Stomach smooth muscle (tissue), 2 donors: ENCODE measurements around the gene ATP1A4.

ENCODE experiments used
- H3K27ac ChIP-seq: one replicate; pipeline ENCODE4 v1.7.0; 2013; ENCODE audit warnings: mild to moderate bottlenecking, low read length, inconsistent platforms
- H3K27me3 ChIP-seq, 2 donors: one replicate each; pipeline ENCODE4 v1.7.0; 2013; ENCODE audit warnings: low read length in 2 of 2; ENCODE audit not compliant: insufficient read depth in 2 of 2, control insufficient read depth in 1 of 2
- H3K36me3 ChIP-seq, 2 donors: one replicate each; pipeline ENCODE4 v1.7.0; 2013; ENCODE audit warnings: low read length in 2 of 2; ENCODE audit not compliant: control insufficient read depth in 2 of 2, insufficient read depth in 2 of 2
- H3K4me1 ChIP-seq: one replicate; pipeline ENCODE4 v1.7.0; 2013; ENCODE audit warnings: low read length; ENCODE audit not compliant: control insufficient read depth, insufficient read depth
- H3K4me3 ChIP-seq, 2 donors: one replicate each; pipeline ENCODE4 v1.7.0; 2013; ENCODE audit warnings: low read length in 2 of 2
- H3K9ac ChIP-seq, 2 donors: one replicate each; pipeline ENCODE4 v1.7.0; 2013; ENCODE audit warnings: low read length in 2 of 2, mild to moderate bottlenecking in 1 of 2
- H3K9me3 ChIP-seq, 2 donors: one replicate each; pipeline ENCODE4 v1.7.0; 2013; ENCODE audit warnings: low read length in 2 of 2; ENCODE audit not compliant: control insufficient read depth in 2 of 2
- donor health status: healthy.
- donor health status: Pancreatic carcinoma.

Gene ATP1A4

GRCh38 chr1:160113407-160113806 is 38.0 kb upstream of the ATP1A4 start:
- no peaks in the 10 kb centered on the region for H3K9me3 ChIP-seq
- H3K27ac ChIP-seq, result no peak overlapping the region
- peaks cover 37% of the 10 kb centered on the region for H3K4me1 ChIP-seq
- H3K27me3 ChIP-seq, result no peaks in the 10 kb centered on the region
- no peak overlapping the region for H3K4me3 ChIP-seq
- no peak overlapping the region for H3K9ac ChIP-seq
- no peaks in the 10 kb centered on the region for H3K36me3 ChIP-seq

GRCh38 chr1:160114085-160114484 is 37.3 kb upstream of the ATP1A4 start:
- H3K4me1 ChIP-seq, result peaks cover 42% of the 10 kb centered on the region
- H3K9ac ChIP-seq, result no peak overlapping the region
- H3K4me3 ChIP-seq, result no peak overlapping the region
- no peaks in the 10 kb centered on the region for H3K9me3 ChIP-seq
- H3K27ac ChIP-seq, result peak overlapping the region; percentile 76
- H3K27me3 ChIP-seq, result no peaks in the 10 kb centered on the region
- no peaks in the 10 kb centered on the region for H3K36me3 ChIP-seq

GRCh38 chr1:160115545-160116282 is 35.7 kb upstream of the ATP1A4 start, which contains the start of gene ATP1A2:
TSS of gene ATP1A2 (plus strand) at chr1:160115759. CDS start at chr1:160115862, 103 bp downstream.
- H3K27ac ChIP-seq, result peak within 1 kb of the TSS; percentile 76
- H3K9ac ChIP-seq, result peak within 1 kb of the TSS; percentile 68 to 77
- peak within 1 kb of the TSS; percentile 48 to 81 for H3K4me3 ChIP-seq
- H3K36me3 ChIP-seq, result no peaks in the 10 kb centered on the region
- peaks cover 39% of the 10 kb centered on the region for H3K4me1 ChIP-seq
- no peaks in the 10 kb centered on the region for H3K27me3 ChIP-seq
- no peaks in the 10 kb centered on the region for H3K9me3 ChIP-seq

- Histone ChIP-seq H3K9me3 (no peaks in the 10 kb centered on the region), H3K27ac (peak overlapping the region; percentile 76), H3K9ac (peak overlapping the region; percentile 68 to 77), H3K27me3 (no peaks in the 10 kb centered on the region), H3K4me1 (peaks cover 39% of the 10 kb centered on the region), H3K4me3 (peak overlapping the region; percentile 48 to 81), H3K36me3 (peaks cover 0 to 7% of the 10 kb centered on the region in 2 donors)
Measured at GRCh38 chr1:160116283-160117147, 34.9 kb upstream of the ATP1A4 start.

GRCh38 chr1:160117300-160117699 is 34.1 kb upstream of the ATP1A4 start:
- peak overlapping the region; percentile 76 for H3K27ac ChIP-seq

GRCh38 chr1:160117709-160118183 is 33.7 kb upstream of the ATP1A4 start:
- Histone ChIP-seq H3K27ac (peak overlapping the region; percentile 76), H3K4me1 (peaks cover 39% of the 10 kb centered on the region)

More at GRCh38 chr1:160117300-160117699, 34.1 kb upstream of the ATP1A4 start:
- Histone ChIP-seq H3K4me1 (peaks cover 39% of the 10 kb centered on the region), H3K36me3 (peaks cover 0 to 12% of the 10 kb centered on the region in 2 donors), H3K9ac (peak overlapping the region; percentile 2 to 51), H3K4me3 (peak overlapping the region; percentile 48 to 81), H3K27me3 (no peaks in the 10 kb centered on the region), H3K9me3 (no peaks in the 10 kb centered on the region)

GRCh38 chr1:160118928-160119327 is 32.5 kb upstream of the ATP1A4 start:
- Histone ChIP-seq H3K36me3 (peaks cover 13 to 25% of the 10 kb centered on the region in 2 donors), H3K9me3 (no peaks in the 10 kb centered on the region), H3K4me3 (no peak overlapping the region), H3K27me3 (no peaks in the 10 kb centered on the region), H3K4me1 (peaks cover 34% of the 10 kb centered on the region), H3K9ac (no peak overlapping the region), H3K27ac (no peak overlapping the region)

More at GRCh38 chr1:160117709-160118183, 33.7 kb upstream of the ATP1A4 start:
- Histone ChIP-seq H3K9ac (peak overlapping the region; percentile 2 to 51), H3K36me3 (peaks cover 2 to 14% of the 10 kb centered on the region in 2 donors), H3K9me3 (no peaks in the 10 kb centered on the region), H3K4me3 (peak overlapping the region; percentile 48 to 81), H3K27me3 (no peaks in the 10 kb centered on the region)

- Histone ChIP-seq H3K9ac (no peak overlapping the region), H3K36me3 (peaks cover 25 to 42% of the 10 kb centered on the region in 2 donors), H3K4me1 (peaks cover 35% of the 10 kb centered on the region), H3K27ac (no peak overlapping the region), H3K4me3 (no peak overlapping the region), H3K9me3 (no peaks in the 10 kb centered on the region), H3K27me3 (no peaks in the 10 kb centered on the region)
Measured at GRCh38 chr1:160120797-160121196, 30.6 kb upstream of the ATP1A4 start.

GRCh38 chr1:160121388-160121787 is 30.0 kb upstream of the ATP1A4 start:
- Histone ChIP-seq H3K27ac (no peak overlapping the region), H3K27me3 (no peaks in the 10 kb centered on the region), H3K36me3 (peaks cover 27 to 44% of the 10 kb centered on the region in 2 donors), H3K9me3 (no peaks in the 10 kb centered on the region), H3K4me1 (peaks cover 35% of the 10 kb centered on the region), H3K4me3 (no peak overlapping the region), H3K9ac (no peak overlapping the region)

GRCh38 chr1:160122978-160123495 is 28.4 kb upstream of the ATP1A4 start:
- Histone ChIP-seq H3K9ac (no peak overlapping the region), H3K9me3 (no peaks in the 10 kb centered on the region), H3K27me3 (no peaks in the 10 kb centered on the region), H3K36me3 (peaks cover 36 to 58% of the 10 kb centered on the region in 2 donors), H3K27ac (no peak overlapping the region), H3K4me3 (no peak overlapping the region), H3K4me1 (peaks cover 33% of the 10 kb centered on the region)
